Measurements from ENCODE around the gene OR51I1.

Gene OR51I1

GRCh38 chr11:5488385-5488784, 47.1 kb upstream of the OR51I1 start, which contains the start of gene OR52D1:
OR52D1 (plus strand) TSS chr11:5488685; CDS start chr11:5488707, 22 bp downstream.
- ATAC-seq = no peak
- TF ChIP-seq ZFP3 (CRISPR knock-in tag; IDR thresholded peaks at IDR 0.05) (no peak), PATZ1 (CRISPR knock-in tag; IDR thresholded peaks at IDR 0.05; ENCODE audit: borderline replicate concordance) (no peak), POU6F1 (CRISPR knock-in tag; IDR thresholded peaks at IDR 0.05; ENCODE audit: borderline replicate concordance, low read depth) (no peak), RARB (CRISPR knock-in tag; IDR thresholded peaks at IDR 0.05) (no peak), OSR1 (CRISPR knock-in tag; IDR thresholded peaks at IDR 0.05) (no peak), TSHZ2 (CRISPR knock-in tag; IDR thresholded peaks at IDR 0.05) (no peak), ZFP30 (CRISPR knock-in tag; IDR thresholded peaks at IDR 0.05) (no peak), GLIS3 (CRISPR knock-in tag; IDR thresholded peaks at IDR 0.05) (no peak), ZNF70 (CRISPR knock-in tag; IDR thresholded peaks at IDR 0.05) (no peak), ARNTL (CRISPR knock-in tag; IDR thresholded peaks at IDR 0.05; ENCODE audit: borderline replicate concordance, low read depth) (no peak), TCF4 (CRISPR knock-in tag; IDR thresholded peaks at IDR 0.05; ENCODE audit: borderline replicate concordance) (no peak), CSRNP3 (CRISPR knock-in tag; IDR thresholded peaks at IDR 0.05) (no peak), CREB5 (CRISPR knock-in tag; IDR thresholded peaks at IDR 0.05; ENCODE audit: low read depth) (no peak), ESRRG (CRISPR knock-in tag; IDR thresholded peaks at IDR 0.05) (no peak), SNAI2 (CRISPR knock-in tag; IDR thresholded peaks at IDR 0.05) (no peak)

GRCh38 chr11:5486421-5486820, 45.1 kb upstream of the OR51I1 start:
- no peak for TF ChIP-seq ZNF70 (CRISPR knock-in tag; IDR thresholded peaks at IDR 0.05)
- ATAC-seq = no peak

- no peak for ATAC-seq
- TF ChIP-seq CREB5 (CRISPR knock-in tag; IDR thresholded peaks at IDR 0.05; ENCODE audit: low read depth) = no peak
- no peak for TF ChIP-seq OSR1 (CRISPR knock-in tag; IDR thresholded peaks at IDR 0.05)
- TF ChIP-seq ZFP3 (CRISPR knock-in tag; IDR thresholded peaks at IDR 0.05) = no peak
- TF ChIP-seq TCF4 (CRISPR knock-in tag; IDR thresholded peaks at IDR 0.05; ENCODE audit: borderline replicate concordance) = no peak
- no peak for TF ChIP-seq ESRRG (CRISPR knock-in tag; IDR thresholded peaks at IDR 0.05)
- no peak for TF ChIP-seq RARB (CRISPR knock-in tag; IDR thresholded peaks at IDR 0.05)
- no peak for TF ChIP-seq CSRNP3 (CRISPR knock-in tag; IDR thresholded peaks at IDR 0.05)
- TF ChIP-seq POU6F1 (CRISPR knock-in tag; IDR thresholded peaks at IDR 0.05; ENCODE audit: borderline replicate concordance, low read depth) = no peak
- no peak for TF ChIP-seq TOX (CRISPR knock-in tag; IDR thresholded peaks at IDR 0.05; ENCODE audit: borderline replicate concordance)
- TF ChIP-seq ZNF70 (CRISPR knock-in tag; IDR thresholded peaks at IDR 0.05) = no peak
These were observed 44.7 kb upstream of the OR51I1 start for GRCh38 chr11:5486003-5486402.
